ENCODE results near the gene AHCTF1. TPM values are rescaled to one million over a fixed set of nuclear protein-coding genes. Genes with fewer than 3 reads are reported as not detected.

The AHCTF1 gene
- total RNA-seq: 20.5 and 22.9 TPM in 2 replicates

GRCh38 chr1:246931549-246932365 is at the start of gene AHCTF1:
Gene AHCTF1, minus strand, starts transcription at chr1:246931948. Its CDS starts 13,578 bp downstream, at chr1:246918370.
- DNase-seq (ENCODE audit: low read depth in 2 of 2): peak; percentile 95 to 98

GRCh38 chr1:246978785-246979184 is 47.0 kb upstream of the AHCTF1 start:
- DNase-seq (ENCODE audit: low read depth in 2 of 2): no peak

GRCh38 chr1:246978281-246978680 is 46.5 kb upstream of the AHCTF1 start:
- no peak for DNase-seq (ENCODE audit: low read depth in 2 of 2)

- no peak for DNase-seq (ENCODE audit: low read depth in 2 of 2)
Observed at GRCh38 chr1:246971969-246972368, 40.2 kb upstream of the AHCTF1 start.

GRCh38 chr1:246971090-246971721 is 39.5 kb upstream of the AHCTF1 start:
- peak; percentile 35 to 55 for DNase-seq (ENCODE audit: low read depth in 2 of 2)

- DNase-seq (ENCODE audit: low read depth in 2 of 2): no peak
Observed at GRCh38 chr1:246969621-246970020, 37.9 kb upstream of the AHCTF1 start.

- DNase-seq (ENCODE audit: low read depth in 2 of 2): no peak
Observed at GRCh38 chr1:246966502-246966901, 34.8 kb upstream of the AHCTF1 start.

GRCh38 chr1:246959944-246960693 is 28.4 kb upstream of the AHCTF1 start:
- DNase-seq (ENCODE audit: low read depth in 2 of 2): peak; percentile 9 to 74

GRCh38 chr1:246954126-246954525 is 22.4 kb upstream of the AHCTF1 start:
- no peak for DNase-seq (ENCODE audit: low read depth in 2 of 2)

GRCh38 chr1:246951413-246951812 is 19.7 kb upstream of the AHCTF1 start:
- DNase-seq (ENCODE audit: low read depth in 2 of 2): no peak

- no peak for DNase-seq (ENCODE audit: low read depth in 2 of 2)
Observed at GRCh38 chr1:246949956-246950355, 18.2 kb upstream of the AHCTF1 start.

GRCh38 chr1:246947255-246947654 is 15.5 kb upstream of the AHCTF1 start:
- peak; percentile 74 to 94 for DNase-seq (ENCODE audit: low read depth in 2 of 2)

GRCh38 chr1:246946366-246946765 is 14.6 kb upstream of the AHCTF1 start:
- no peak for DNase-seq (ENCODE audit: low read depth in 2 of 2)

GRCh38 chr1:246934765-246935164 is 3.0 kb upstream of the AHCTF1 start:
- DNase-seq (ENCODE audit: low read depth in 2 of 2): no peak

GRCh38 chr1:246933893-246934292 is 2.1 kb upstream of the AHCTF1 start:
- DNase-seq (ENCODE audit: low read depth in 2 of 2): no peak

- DNase-seq (ENCODE audit: low read depth in 2 of 2): no peak
Observed at GRCh38 chr1:246932366-246932700, 585 bp upstream of the AHCTF1 start.

- DNase-seq (ENCODE audit: low read depth in 2 of 2): peak; percentile 26 to 71
Observed at GRCh38 chr1:246930830-246931548, 759 bp downstream of the AHCTF1 start.

- no peak for DNase-seq (ENCODE audit: low read depth in 2 of 2)
Observed at GRCh38 chr1:246925997-246926626, 5.6 kb downstream of the AHCTF1 start.

- no peak for DNase-seq (ENCODE audit: low read depth in 2 of 2)
Observed at GRCh38 chr1:246923900-246924299, 7.8 kb downstream of the AHCTF1 start.

- no peak for DNase-seq (ENCODE audit: low read depth in 2 of 2)
Observed at GRCh38 chr1:246923482-246923881, 8.3 kb downstream of the AHCTF1 start.

GRCh38 chr1:246921481-246921880 is 10.3 kb downstream of the AHCTF1 start:
- DNase-seq (ENCODE audit: low read depth in 2 of 2): no peak
